GM21381 (cell line): Measurements from ENCODE around the gene TMEM158.

Experiments
- ATAC-seq: cut with Tn5 transposase; IDR thresholded peaks from one replicate; pipeline ENCODE4 v1.9.1; 2021; ENCODE audit warnings: mild to moderate bottlenecking, moderate library complexity; ENCODE audit not compliant: unreplicated experiment

TMEM158 gene

GRCh38 chr3:45234250-45234649, 8.2 kb upstream of the TMEM158 start:
- no peak for ATAC-seq

DNA sequence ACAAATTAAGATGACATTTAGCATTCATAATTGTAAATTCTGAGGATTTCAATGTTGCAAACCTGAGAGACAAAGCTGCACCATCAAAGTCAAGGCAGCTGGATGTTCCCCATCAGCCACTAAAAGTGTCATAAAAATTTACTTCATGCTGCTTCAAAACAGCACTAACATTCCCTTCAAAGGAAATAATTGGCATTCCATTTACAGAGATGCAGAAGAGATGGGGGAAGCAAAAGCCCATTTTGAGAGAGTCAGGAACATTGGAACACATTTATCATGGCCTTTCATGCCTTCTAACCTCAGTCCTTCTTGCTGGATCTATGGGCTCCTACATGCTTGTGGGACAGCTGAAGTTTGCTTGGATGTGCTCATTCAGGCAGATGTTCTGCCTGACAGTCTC, 6.4 kb upstream of the TMEM158 start:
- ATAC-seq, result no peak

GRCh38 chr3:45227946-45228345, 1.9 kb upstream of the TMEM158 start:
- no peak for ATAC-seq

DNA sequence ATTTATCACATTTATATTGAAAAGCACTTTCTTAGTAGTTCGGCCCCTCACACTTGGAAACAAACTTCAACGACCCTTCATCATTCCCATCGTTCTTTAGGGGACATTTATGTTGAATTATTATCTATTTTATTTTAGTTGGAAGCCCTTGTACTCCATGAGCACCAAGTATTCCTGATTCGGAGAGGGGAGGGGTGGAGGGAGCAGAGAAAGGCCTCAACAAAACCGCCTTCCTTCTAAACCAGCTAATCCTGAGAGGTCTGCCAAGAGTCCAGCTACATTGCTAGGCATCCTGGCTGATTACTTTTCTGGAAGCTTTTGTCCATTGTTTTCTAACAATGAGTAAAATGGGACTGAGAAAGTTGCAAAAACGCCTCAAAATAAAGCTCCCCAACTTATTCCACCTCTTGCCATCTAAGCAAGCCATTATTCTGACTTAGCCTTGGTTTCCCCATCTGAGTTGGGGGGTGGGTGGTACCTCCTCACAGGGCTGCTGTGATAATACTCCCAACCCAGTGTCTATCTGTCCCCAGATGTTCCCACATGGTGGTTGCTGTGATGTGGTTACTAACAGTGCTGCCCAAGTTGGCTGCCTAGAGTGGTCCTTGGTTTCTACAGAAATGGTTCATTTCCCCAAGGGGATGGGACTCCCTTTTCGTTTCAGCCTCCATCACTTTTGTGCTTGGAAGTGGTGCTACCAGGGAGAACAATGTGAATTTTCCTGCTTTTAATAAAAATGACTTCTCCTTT, 1.2 kb upstream of the TMEM158 start:
- no peak for ATAC-seq

DNA sequence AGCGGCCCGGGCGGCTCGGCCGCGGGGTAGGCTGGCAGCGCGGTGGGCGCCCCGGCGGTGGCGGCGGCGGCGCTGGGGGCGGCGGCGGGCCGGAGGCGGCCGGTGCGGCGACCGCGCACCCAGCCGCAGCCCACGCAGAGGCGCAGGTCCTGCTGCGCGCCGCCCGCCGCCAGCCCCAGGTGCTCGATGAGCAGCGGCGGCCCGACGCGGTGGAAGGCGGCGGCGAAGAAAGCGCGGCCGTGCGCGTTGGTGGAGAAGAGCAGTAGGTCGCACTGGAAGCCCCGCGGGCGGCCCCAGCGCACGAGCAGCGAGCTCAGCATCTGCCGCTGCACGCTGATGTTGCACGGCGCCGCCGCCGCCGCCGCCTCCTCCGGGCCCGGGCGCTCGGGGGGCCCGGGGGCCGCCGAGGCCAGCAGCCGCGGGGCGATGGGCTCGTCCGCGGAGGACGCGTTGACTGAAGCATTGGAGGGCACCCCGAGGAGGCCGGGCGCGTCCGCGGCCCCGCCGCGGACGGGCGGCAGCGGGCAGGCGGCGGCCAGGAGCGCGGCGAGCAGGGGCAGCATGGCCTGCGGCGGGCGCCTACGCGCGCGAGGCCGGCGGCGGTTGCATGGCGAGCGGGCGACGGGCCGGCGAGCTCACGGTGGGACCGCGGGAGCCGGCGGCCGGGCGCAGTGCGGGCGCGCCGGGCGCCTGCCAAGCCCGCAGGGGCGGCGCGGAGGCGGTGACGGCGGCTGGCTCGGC, 452 bp downstream of the TMEM158 start:
- peak; percentile 26 for ATAC-seq

- peak; percentile 40 for ATAC-seq
Observed at GRCh38 chr3:45224824-45225464, 1.1 kb downstream of the TMEM158 start.

DNA sequence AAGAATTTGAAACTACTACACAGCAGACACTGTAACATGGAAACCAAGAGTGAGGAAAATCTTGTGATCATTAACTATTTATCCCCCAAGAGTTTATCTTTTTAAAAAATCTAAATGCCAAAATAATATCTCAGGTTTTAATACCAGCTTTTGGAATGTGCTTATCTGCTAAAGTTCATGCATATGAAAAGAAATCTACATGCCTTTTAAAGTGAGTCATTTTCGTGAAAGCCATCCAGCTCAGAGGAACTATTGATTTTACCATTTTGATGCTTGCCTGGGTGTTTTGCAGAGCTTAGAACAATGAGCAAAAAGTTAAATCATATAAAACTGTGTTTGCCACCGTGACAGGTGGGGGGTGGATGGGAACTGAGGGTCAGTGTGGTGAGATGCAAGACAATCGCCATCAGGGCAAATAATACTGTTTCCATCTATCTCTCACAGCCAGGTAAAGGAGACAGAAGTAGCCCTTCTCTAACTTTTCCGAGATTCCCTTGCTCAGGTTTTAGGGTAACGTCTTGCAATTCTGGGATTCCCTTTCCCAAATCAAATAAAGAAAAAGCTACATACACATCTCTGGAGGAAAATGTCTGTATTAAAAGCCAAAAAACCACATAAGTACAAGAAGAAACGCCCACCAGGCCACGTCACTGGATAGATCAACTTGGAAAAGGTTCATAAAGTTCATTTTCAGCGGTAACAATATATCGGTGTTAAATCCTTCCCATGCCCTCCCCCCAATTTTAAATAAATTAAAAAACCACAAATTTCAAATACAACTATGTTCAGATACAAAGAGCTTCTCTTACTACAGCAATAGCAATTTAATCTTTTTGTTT, 2.0 kb downstream of the TMEM158 start:
- ATAC-seq, result no peak

- no peak for ATAC-seq
Observed at GRCh38 chr3:45219694-45220093, 6.4 kb downstream of the TMEM158 start.

DNA sequence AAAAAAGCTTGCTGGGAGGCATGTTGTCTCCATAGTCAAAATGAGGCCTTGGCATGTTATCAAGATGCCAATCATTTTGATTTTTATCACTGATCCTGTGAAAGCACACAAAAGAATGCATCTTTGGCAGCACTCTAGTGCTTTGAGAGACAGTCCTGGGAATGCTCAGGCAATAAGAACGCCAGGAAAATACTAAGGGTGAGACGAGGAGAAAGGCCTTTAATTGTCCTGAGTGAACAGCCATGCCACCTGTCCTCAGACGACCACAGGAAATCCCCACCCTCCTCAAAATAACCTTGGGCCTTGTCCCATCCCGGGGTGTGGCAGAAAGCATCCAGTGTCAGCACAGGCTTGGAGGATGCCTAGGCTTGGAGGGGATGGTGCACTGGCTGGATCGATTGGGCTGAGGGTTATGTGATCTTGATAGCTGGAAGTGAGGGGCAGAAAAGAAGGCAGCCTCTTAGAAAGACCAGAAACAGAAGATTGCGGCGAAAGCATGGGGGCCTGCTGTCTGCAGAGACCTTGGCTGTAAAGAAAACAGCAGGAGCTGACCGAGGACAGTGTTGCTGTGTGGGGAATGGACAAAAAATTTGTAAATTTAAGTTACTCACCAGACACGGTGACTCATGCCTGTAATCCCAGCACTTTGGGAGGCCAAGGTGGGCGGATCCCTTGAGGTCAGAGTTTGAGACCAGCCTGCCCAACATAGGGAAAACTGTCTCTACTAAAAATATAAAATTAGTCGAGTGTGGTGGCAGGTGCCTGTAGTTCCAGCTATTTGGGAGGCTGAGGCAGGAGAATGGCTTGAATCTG, 7.3 kb downstream of the TMEM158 start:
- ATAC-seq, result no peak

DNA sequence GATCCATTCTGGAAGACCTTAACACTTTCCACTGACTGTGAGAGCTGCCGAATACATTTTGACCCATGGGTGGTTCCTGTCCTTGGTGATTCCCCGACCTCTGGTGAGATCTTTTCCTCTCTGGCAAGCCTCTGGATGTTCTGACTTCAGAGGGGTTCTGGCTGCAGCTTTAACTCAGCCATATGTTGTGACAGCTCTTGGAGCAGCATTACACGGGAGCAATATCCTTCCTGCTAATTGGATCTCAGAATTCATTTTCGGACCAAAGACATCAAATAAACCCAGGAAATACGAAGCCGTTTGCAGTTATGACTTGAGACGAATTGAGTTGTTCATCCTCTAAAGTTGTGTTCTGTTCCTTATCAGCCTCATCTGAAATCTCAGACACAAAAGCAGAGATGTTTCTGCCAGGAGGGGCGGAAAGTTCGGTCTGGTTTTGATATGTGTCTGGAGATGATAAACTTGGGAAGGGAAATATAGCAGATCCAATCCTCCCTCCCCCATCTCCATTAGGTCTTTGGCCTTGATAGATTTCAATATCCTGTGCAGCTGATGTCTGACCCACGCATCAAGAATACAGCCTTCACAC, 10.0 kb downstream of the TMEM158 start:
- ATAC-seq, result no peak

- ATAC-seq, result no peak
Observed at GRCh38 chr3:45215466-45215865, 10.6 kb downstream of the TMEM158 start.

GRCh38 chr3:45214061-45214680, 11.9 kb downstream of the TMEM158 start:
- no peak for ATAC-seq

GRCh38 chr3:45212095-45212468, 14.0 kb downstream of the TMEM158 start:
- ATAC-seq, result no peak

DNA sequence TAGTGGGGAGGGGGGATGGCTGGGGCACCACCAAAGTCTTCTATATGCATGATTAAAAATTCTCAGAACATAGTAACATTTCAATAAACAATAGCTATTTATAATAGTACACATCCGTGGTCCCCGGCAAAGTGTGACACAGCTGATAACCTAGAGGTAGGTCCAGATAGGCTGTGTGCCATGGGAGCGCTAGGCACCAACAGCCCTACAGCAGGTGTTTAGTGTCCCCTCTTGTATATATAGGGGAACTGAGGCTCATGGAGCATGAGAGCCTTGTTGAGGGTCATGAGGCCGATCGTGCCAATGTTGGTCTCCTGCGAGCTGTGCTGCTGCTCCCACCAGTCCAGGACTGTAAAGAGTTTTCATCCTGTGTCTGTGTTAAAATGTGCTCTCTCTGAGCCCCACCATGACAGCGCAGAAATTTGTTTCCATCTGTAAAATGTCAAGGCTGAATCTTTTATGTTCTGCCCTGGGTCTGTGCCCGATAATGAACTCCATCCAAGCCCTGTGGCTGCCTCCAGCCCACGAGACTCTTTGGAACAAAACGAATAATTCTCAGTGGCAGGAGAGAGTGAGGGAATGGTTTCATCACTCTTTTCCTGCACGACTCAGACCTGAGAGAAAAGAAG, 14.5 kb downstream of the TMEM158 start:
- no peak for ATAC-seq

GRCh38 chr3:45210308-45211041, 15.6 kb downstream of the TMEM158 start:
- no peak for ATAC-seq

DNA sequence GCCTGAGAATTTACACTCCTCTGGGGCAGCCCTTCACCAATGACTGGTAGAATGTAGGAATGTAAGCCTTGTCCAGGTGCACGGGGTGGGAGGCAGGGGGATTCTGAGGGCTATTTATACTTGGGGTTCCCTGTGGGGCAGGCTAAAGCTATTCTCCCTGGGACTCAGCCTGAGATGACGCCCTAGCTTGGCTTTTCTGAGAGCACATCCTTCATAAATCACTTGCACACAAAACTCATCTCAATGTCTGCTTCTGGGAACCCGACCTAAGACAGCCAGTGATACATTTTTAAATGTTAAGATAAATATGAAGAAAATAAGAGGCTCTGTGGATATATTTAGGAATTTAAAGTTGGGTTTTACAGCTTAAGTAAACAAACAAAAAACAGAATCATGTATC, 16.6 kb downstream of the TMEM158 start:
- no peak for ATAC-seq

DNA sequence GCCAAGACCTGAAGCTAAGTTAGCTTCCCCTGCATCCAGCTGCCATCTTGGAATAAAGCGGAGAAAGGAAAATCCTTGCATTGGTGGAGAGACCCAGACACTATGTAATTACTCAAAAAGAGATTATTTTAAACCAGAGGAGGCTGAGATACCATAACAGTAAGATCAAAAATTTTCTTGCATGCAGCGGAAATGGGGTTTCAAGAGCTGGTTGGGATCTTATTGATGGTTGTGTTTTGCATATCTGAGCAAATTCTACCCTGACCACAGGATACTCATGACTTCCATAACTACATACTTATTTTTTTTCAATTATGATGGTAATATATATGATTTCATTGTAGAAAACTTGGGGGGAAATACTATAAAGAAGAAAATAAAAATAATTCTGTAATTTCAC, 17.5 kb downstream of the TMEM158 start:
- ATAC-seq, result no peak

GRCh38 chr3:45207446-45207845, 18.6 kb downstream of the TMEM158 start:
- ATAC-seq, result no peak
